ENCODE measurements around the gene FAT1.
A peak's percentile ranks its signal among the peaks of the same experiment; 100 is the strongest.

The FAT1 gene

DNA sequence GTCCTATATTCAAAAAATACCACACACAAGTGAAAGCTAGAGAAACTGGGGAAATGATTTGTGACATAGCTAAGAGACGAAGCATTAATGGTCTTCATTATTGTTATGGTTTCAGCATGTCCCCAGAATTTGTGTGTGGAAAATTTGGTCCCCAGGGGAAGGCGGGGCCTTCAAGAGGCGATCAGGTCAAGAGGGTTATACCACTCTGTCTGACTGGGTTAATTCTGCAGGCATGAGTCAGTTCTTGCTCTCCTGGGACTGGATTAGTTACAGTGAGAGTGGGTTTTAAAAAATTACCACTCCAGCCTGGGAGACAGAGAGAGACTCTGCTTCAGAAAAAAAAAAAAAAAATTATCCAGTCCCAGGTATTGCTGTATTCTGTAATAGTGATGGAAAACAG, 166.2 kb downstream of the FAT1 start:
- Histone ChIP-seq H3K4me1 (peaks cover 0 to 14% (median 13%) of the 10 kb centered on the region in 4 donors), H3K4me3 (no peak overlapping the region), H3K9me3 (no peaks in the 10 kb centered on the region), H3K27ac (no peak overlapping the region), H3K27me3 (peaks cover 0 to 35% of the 10 kb centered on the region in 2 donors), H3K36me3 (no peaks in the 10 kb centered on the region)
- TF ChIP-seq, protein P1, sequence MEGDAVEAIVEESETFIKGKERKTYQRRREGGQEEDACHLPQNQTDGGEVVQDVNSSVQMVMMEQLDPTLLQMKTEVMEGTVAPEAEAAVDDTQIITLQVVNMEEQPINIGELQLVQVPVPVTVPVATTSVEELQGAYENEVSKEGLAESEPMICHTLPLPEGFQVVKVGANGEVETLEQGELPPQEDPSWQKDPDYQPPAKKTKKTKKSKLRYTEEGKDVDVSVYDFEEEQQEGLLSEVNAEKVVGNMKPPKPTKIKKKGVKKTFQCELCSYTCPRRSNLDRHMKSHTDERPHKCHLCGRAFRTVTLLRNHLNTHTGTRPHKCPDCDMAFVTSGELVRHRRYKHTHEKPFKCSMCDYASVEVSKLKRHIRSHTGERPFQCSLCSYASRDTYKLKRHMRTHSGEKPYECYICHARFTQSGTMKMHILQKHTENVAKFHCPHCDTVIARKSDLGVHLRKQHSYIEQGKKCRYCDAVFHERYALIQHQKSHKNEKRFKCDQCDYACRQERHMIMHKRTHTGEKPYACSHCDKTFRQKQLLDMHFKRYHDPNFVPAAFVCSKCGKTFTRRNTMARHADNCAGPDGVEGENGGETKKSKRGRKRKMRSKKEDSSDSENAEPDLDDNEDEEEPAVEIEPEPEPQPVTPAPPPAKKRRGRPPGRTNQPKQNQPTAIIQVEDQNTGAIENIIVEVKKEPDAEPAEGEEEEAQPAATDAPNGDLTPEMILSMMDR (IDR thresholded peaks at IDR 0.05), result no peak
- no peak for DNase-seq
- intact Hi-C loops (cut with DNase I; ENCODE audit: low total_unique reads), result no loop called here

DNA sequence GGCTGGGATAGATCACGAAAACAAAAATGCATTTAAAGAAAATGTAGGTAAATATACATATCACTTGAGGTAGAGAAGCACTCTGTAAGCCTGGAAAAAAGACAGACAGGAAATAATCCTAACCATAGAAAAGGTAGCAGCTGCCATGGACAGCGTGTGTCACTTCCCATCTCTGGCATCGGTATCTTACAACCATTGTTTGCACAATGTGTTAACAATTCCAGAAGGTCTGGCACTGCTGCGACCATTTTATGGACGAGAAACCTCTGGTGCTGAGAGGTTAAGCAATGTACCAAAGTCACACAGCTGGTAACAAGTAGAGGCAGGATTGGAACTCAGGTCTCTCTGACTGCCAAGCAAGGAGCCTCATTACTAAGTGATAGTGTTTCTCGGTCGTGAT, 166.6 kb downstream of the FAT1 start:
- H3K9me3 ChIP-seq, result no peaks in the 10 kb centered on the region
- intact Hi-C loops (cut with DNase I; ENCODE audit: low total_unique reads), result no loop called here
- peaks cover 0 to 14% (median 13%) of the 10 kb centered on the region in 4 donors for H3K4me1 ChIP-seq
- no peak overlapping the region for H3K4me3 ChIP-seq
- TF ChIP-seq, protein P1 (IDR thresholded peaks at IDR 0.05), result no peak
- DNase-seq, result no peak
- no peak overlapping the region for H3K27ac ChIP-seq
- H3K27me3 ChIP-seq, result peaks cover 0 to 39% of the 10 kb centered on the region in 2 donors
- no peaks in the 10 kb centered on the region for H3K36me3 ChIP-seq

DNA sequence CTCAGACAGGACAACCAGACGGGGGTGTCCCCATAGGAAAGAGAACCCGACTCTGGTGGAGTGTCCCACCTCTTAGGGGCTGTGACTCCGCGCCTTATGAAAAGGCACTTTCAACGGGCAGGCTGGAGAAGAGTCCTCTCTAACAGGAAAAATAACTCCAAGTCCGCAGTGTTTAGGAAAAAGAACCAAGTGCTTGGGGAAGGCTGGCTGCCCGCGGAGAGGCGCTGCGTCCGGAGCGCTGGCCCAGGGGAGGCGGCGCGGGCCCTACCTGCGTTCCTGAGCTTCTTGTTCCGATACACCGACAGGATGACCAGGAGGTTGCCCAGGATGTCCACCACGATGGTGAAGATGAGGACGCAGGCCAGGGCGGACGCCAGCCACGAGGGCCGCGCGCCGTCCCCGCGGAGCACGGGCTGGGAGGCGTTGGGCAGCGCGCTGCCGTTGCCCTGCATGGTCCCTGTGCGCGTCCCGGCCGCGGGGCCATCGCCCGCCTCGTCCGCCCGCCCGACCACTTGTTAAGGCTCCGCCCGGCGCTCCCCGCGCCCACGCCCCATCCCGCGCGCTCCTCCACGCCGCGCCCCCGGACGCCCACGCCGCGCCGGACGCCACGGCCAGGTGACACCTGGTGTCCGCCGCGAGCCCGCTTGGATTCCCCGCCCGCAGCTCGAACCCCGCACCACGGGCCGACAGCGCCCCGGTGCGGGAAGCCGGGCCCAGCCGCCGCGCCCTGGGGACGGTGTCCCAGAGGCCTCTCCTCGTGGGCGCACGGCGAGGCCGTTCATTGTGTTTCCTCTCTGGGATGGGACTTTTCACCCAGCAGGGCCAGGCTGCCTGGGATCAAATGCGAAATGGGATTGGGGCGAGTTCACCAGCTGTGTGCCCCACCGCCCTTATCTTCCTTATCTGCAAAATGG, 168.5 kb downstream of the FAT1 start, which contains the start of gene MTNR1A:
MTNR1A (minus strand) TSS at position 654 of the 914 bp plus-strand sequence; CDS start at position 452, 202 bp downstream.
- peak within 1 kb of the TSS; percentile 17 to 45 for H3K4me3 ChIP-seq
- DNase-seq, result no peak

DNA sequence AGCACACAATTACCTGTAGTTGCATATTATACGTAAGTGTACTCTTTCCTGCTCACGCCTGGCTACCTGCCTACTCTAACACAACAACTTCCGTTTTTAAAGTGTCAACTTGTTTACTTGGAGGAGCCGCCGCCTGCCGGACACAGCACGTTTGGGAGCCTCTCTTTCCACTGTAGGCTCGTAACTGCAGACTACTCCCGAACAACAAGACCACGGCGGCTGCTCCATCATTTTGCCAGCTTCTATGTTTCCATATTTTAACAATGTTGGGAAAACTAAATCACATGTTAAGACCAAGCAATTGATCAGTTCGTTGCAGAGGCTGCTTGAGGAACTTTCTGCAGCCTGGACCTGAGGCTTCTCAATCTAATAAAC, 169.1 kb downstream of the FAT1 start:
- Histone ChIP-seq H3K36me3 (no peaks in the 10 kb centered on the region), H3K9me3 (no peaks in the 10 kb centered on the region), H3K27ac (no peak overlapping the region), H3K4me3 (peak overlapping the region; percentile 17 to 45), H3K4me1 (peaks cover 0 to 14% (median 13%) of the 10 kb centered on the region in 4 donors), H3K27me3 (peaks cover 0 to 44% of the 10 kb centered on the region in 2 donors)
- DNase-seq, result no peak
- TF ChIP-seq, protein P1 (IDR thresholded peaks at IDR 0.05), result no peak
- intact Hi-C loops (cut with DNase I; ENCODE audit: low total_unique reads), result no loop called here

More for the DNA sequence above, 168.5 kb downstream of the FAT1 start, which contains the start of gene MTNR1A:
- intact Hi-C loops (cut with DNase I; ENCODE audit: low total_unique reads), result no loop called here
- Histone ChIP-seq H3K27me3 (peaks cover 0 to 44% of the 10 kb centered on the region in 2 donors), H3K36me3 (no peaks in the 10 kb centered on the region), H3K4me1 (peaks cover 0 to 14% (median 13%) of the 10 kb centered on the region in 4 donors), H3K9me3 (no peaks in the 10 kb centered on the region), H3K27ac (no peak within 1 kb of the TSS)
- TF ChIP-seq, protein P1 (IDR thresholded peaks at IDR 0.05), result no peak

DNA sequence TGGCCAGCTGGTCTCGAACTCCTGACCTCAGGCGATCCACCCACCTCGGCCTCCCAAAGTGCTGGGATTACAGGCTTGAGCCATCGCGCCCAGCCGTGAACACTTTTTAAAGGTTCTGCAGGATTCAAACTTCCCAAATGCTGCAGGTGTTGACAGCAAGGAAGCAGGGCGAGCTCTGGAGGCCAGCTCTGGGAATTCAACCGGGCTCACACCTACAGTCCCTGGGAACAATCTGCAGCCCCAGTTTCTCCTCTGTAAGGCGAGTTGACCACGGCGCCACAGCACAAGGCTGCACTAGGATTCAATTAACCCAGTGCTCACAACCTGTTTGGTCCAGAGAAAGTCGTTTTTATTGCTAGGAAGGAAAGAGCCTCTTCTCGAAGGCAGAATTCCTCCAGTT, 169.9 kb downstream of the FAT1 start:
- TF ChIP-seq, protein P1 (IDR thresholded peaks at IDR 0.05), result no peak
- H3K4me1 ChIP-seq, result peaks cover 0 to 14% (median 13%) of the 10 kb centered on the region in 4 donors
- peaks cover 0 to 44% of the 10 kb centered on the region in 2 donors for H3K27me3 ChIP-seq
- no peak for DNase-seq
- H3K36me3 ChIP-seq, result no peaks in the 10 kb centered on the region
- no peak overlapping the region for H3K4me3 ChIP-seq
- no peaks in the 10 kb centered on the region for H3K9me3 ChIP-seq
- H3K27ac ChIP-seq, result no peak overlapping the region
- intact Hi-C loops (cut with DNase I; ENCODE audit: low total_unique reads), result no loop called here
